ENCODE results near the gene LRIT1. TPM values are rescaled to one million over a fixed set of nuclear protein-coding genes. Genes with fewer than 3 reads are reported as not detected.

LRIT1 gene
- total and polyA plus RNA-seq, 12 donors = 0.06 TPM; not detected in 11

DNA sequence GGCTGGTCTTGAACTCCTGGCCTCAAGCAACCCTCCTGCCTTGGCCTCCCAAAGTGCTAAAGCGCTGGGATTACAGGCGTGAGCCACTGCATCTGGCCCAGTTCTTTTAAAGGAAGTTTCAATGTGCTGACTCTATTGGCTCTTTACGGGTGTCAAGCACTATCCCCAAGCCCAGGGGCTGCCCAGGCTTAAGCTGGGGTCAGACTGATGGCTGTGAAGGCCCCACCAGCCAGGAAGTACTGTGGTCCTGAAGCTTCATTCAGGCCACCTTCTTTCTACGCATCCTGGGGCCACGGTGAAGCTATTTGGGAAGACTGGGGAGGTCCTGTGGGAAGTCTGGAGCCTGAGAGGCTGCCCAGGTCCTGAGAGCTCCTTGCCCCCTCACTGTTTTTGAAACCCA, 59.7 kb downstream of the LRIT1 start:
- Histone ChIP-seq H3K27me3 (no peaks in the 10 kb centered on the region), H3K4me1 (replicated peaks in 1 of 2) (no peaks in the 10 kb centered on the region), H3K36me3 (replicated peaks in 1 of 2) (no peaks in the 10 kb centered on the region), H3K9me3 (replicated peaks in 1 of 3) (no peaks in the 10 kb centered on the region), H3K27ac (no peak overlapping the region), H3K4me3 (no peak overlapping the region)
- intact Hi-C loops (cut with DNase I) = no loop called here
- TF ChIP-seq POLR2A (IDR thresholded peaks at IDR 0.05) = no peak
- TF ChIP-seq, protein P1, sequence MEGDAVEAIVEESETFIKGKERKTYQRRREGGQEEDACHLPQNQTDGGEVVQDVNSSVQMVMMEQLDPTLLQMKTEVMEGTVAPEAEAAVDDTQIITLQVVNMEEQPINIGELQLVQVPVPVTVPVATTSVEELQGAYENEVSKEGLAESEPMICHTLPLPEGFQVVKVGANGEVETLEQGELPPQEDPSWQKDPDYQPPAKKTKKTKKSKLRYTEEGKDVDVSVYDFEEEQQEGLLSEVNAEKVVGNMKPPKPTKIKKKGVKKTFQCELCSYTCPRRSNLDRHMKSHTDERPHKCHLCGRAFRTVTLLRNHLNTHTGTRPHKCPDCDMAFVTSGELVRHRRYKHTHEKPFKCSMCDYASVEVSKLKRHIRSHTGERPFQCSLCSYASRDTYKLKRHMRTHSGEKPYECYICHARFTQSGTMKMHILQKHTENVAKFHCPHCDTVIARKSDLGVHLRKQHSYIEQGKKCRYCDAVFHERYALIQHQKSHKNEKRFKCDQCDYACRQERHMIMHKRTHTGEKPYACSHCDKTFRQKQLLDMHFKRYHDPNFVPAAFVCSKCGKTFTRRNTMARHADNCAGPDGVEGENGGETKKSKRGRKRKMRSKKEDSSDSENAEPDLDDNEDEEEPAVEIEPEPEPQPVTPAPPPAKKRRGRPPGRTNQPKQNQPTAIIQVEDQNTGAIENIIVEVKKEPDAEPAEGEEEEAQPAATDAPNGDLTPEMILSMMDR (IDR thresholded peaks at IDR 0.05) = no peak
- DNase-seq = no peak
- WGBS, 4 donors = 73 to 88% (median 82%) methylated on average over 4 to 5 of the region's 5 CpGs

Other genes starting within 250 kb of the LRIT1 start
- 100 to 1,000 TPM; 195 to 392 (median 278) TPM for gene GHITM, start 102.0 kb downstream of the LRIT1 start, total RNA-seq
- 100 to 1,000 TPM in 1 of 3 donors, 10 to 100 TPM in 2; 77.3 to 492 (median 96.0) TPM for gene GHITM, start 102.0 kb downstream of the LRIT1 start, polyA plus RNA-seq
- under 1 TPM in 1 of 9 donors, not detected in 8; 0.25 TPM for gene GPR15LG, start 67.7 kb downstream of the LRIT1 start, total RNA-seq
- not detected for gene GPR15LG, start 67.7 kb downstream of the LRIT1 start, polyA plus RNA-seq
- 1 to 10 TPM in 1 of 9 donors, under 1 TPM in 8; 0.09 to 2.8 (median 0.23) TPM for gene CDHR1, start 47.0 kb downstream of the LRIT1 start, total RNA-seq
- gene CDHR1, start 47.0 kb downstream of the LRIT1 start, polyA plus RNA-seq = 1 to 10 TPM; 1.4 to 7.7 (median 6.0) TPM
- gene LRIT2, start 16.0 kb downstream of the LRIT1 start, total RNA-seq = not detected
- not detected for gene LRIT2, start 16.0 kb downstream of the LRIT1 start, polyA plus RNA-seq
- gene RGR, start 3.5 kb upstream of the LRIT1 start, total RNA-seq = not detected
- under 1 TPM in 1 of 3 donors, not detected in 2; 0.17 TPM for gene RGR, start 3.5 kb upstream of the LRIT1 start, polyA plus RNA-seq
- gene CCSER2, start 87.0 kb upstream of the LRIT1 start, total RNA-seq = 10 to 100 TPM; 22.2 to 63.9 (median 39.2) TPM
- 10 to 100 TPM in 1 of 3 donors, 1 to 10 TPM in 2; 8.3 to 49.2 (median 8.6) TPM for gene CCSER2, start 87.0 kb upstream of the LRIT1 start, polyA plus RNA-seq